Epithelial cell of esophagus (primary cell): ENCODE results near the gene TAAR8.
"Not testable (repeated sequence)": the region's sequence is repeated elsewhere in the genome, so short reads cannot be mapped to it uniquely, and the experiment has no call there.

Experiments used
- DNase-seq: peaks from one replicate; pipeline ENCODE4 v3.0.0; 2010; ENCODE audit warnings: low read depth
- H3K4me3 ChIP-seq: 2 replicates; pipeline ENCODE4 v1.5.1; 2011; ENCODE audit warnings: mild to moderate bottlenecking, low read length, control low read depth
- TF ChIP-seq, protein P1 (sequence below): IDR thresholded peaks from 2 replicates; pipeline ENCODE4 v1.5.1; 2011; ENCODE audit warnings: low read depth, mild to moderate bottlenecking, low read length, control low read depth, inconsistent platforms; ENCODE audit not compliant: insufficient read depth; ENCODE audit errors: missing control alignments

TAAR8 gene

DNA sequence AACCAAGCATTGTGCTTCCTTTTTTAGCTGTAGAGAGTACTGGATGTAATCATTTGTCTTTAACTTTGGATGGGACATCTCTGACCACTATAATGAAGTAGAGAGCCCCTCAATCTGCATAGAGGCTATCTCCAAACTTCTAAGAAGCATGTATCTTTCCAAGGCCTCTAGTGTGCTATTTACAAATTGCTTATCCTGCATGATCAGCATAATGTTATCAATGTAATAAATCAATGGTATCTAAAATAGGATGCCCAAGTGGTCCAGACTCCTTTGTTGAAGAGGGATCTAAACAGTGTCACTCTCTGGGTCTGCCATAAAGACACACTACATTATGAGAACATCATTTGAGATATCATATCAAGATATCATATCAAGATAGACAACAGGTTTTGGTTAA lies 7.6 kb upstream of the TAAR8 start:
- TF ChIP-seq, protein P1, sequence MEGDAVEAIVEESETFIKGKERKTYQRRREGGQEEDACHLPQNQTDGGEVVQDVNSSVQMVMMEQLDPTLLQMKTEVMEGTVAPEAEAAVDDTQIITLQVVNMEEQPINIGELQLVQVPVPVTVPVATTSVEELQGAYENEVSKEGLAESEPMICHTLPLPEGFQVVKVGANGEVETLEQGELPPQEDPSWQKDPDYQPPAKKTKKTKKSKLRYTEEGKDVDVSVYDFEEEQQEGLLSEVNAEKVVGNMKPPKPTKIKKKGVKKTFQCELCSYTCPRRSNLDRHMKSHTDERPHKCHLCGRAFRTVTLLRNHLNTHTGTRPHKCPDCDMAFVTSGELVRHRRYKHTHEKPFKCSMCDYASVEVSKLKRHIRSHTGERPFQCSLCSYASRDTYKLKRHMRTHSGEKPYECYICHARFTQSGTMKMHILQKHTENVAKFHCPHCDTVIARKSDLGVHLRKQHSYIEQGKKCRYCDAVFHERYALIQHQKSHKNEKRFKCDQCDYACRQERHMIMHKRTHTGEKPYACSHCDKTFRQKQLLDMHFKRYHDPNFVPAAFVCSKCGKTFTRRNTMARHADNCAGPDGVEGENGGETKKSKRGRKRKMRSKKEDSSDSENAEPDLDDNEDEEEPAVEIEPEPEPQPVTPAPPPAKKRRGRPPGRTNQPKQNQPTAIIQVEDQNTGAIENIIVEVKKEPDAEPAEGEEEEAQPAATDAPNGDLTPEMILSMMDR, result no peak
- no peak overlapping the region for H3K4me3 ChIP-seq
- no peak for DNase-seq

DNA sequence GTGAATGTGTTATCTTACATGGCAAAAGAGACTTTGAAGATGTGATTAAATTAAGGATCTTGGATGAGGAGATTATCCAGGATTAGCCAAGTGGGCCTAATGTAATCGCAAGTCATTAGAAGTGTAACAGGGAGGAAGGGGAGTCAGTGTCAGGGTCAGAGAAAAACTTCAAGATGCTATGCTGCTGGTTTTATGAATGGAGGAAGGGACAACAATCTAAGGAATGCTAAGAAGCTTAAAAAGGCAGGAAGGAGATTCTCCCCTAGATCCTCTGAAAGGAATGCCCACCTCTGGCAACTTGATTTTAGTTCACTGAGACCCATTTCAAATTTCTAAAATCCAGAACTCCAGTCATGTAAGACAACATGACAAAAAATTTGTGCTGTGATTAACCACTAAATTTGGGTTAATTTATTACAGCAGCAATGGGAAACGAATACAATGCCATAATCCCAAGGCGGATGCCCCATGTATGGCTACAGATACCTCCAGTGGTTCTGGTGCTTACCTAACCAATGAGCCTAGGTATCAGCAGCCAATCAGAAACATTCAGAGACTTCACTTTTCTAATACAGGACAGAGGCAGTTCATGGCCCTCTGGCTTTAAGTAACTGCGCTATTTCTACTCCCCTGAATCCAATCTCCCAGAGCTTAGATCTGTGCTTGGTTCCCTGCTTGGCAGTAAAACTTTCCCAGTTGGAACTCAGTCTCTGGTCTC lies 3.6 kb upstream of the TAAR8 start:
- TF ChIP-seq, protein P1, result no peak
- no peak overlapping the region for H3K4me3 ChIP-seq
- no peak for DNase-seq

DNA sequence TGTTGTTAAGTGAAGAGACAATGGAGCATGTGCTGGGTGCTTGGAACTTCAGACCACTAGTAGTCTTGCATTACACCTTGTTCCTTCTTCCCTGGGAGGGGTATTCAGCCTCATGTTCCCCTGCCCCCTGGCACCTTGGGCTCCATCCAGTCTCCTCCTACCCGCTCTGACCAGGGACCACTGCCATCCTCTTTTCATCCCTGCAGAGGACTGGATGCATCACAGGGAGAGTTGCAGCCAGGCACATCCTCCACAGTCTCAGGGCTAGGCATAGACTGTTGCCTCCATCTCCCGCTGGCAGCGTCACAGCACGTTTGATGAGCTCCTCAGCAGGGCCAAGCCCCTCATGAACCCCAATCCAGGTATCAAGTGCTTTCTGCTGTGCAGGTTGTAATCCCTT lies 1.3 kb upstream of the TAAR8 start:
- TF ChIP-seq, protein P1, result no peak
- no peak for DNase-seq

DNA sequence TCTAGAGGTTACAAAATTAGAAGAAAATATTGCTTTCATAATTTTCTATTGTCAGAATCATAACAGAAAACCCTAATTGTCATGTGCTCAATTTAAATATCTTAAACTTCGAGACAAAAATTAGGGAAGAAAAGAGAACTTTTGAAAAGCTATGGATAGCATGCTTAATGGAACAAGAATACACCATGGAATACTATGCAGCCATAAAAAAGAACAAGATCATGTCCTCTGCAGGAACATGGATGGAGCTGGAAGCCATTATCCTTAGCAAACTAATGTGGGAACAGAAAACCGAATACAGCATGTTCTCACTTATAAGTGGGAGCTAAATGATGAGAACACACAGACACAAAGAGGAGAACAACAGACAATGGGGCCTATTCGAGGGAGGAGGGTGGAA lies 7.6 kb downstream of the TAAR8 start:
- H3K4me3 ChIP-seq, DNase-seq: not testable (repeated sequence)

More for the DNA sequence above, 1.3 kb upstream of the TAAR8 start:
- H3K4me3 ChIP-seq, result no peak overlapping the region

DNA sequence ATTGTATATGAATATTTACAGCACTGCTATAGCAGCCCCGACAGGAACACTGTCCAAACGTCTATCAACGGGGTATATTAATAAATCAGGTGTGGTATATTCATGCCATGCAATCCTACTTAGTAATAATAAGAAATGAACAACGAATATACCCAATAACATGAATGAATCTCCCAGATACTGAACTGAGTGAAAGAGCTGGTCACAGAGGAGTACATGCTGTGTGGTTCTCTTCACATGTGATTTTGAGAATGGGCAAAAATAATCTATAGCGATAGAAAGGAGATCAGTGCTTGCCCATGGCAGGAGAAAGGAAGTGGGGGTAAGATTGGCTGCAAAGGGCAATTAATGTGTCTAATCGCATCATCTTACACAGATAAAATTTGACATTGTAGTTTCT lies 13.9 kb downstream of the TAAR8 start:
- TF ChIP-seq, protein P1, result no peak
- DNase-seq, result no peak

DNA sequence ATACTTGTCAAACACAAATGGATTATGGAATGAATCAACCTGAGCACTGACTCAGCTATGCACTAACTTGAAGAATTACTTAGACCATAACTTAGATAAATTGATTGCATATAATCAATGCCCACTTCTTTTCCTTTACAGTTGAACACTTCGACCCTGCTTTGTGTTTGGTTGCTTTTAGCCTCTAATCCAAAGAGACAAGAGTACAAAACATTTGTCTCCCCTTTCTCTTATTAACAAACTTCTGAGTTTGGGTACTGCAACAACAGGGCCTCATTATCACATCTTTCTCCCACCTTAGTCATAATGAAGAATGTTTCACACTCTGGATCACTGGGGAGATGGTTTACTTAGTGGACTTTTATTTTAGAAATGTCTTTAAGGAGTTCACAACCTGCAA lies 15.1 kb downstream of the TAAR8 start:
- H3K4me3 ChIP-seq, result no peak overlapping the region
- TF ChIP-seq, protein P1, result no peak
- no peak for DNase-seq

More for the DNA sequence above, 13.9 kb downstream of the TAAR8 start:
- H3K4me3 ChIP-seq, result no peak overlapping the region

DNA sequence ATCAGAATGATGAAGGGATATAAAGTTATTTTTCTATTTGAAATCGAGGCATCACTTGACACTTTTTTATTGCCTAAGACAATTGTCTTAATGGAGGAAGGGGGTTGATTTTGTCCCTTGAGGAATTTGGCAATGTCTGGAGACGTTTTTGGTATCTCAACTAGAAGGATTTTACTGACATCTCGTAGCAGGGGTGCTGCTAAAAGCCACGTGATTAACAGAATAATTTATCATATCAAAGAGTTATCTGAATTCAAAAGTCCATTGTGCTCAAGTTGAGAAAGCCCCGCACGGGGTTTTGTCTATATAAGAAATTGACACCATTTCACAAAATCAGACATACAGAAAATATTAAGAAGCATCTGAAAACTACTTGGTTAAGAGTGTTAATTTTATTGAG lies 16.1 kb downstream of the TAAR8 start:
- TF ChIP-seq, protein P1, result no peak
- H3K4me3 ChIP-seq, result no peak overlapping the region
- no peak for DNase-seq
